Measurements from ENCODE around the gene TMEM39A.

Gene TMEM39A

DNA sequence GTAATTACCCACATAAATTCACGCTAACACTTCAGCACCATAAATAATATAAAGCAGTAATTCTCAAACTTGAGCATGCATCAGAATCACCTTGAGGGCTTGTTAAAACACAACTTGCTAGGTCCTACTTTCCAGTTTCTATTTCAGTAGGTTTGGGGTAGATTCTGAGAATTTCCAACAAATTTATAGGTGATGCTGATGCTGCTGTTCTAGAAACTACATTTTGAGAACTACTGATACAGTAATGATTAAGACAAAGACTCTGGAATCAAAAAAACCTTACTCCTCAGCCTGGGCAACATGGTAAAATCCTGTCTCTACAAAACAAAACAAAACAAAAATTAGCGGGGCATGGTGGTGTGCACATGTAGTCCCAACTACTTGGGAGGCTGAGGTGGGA is 18.8 kb downstream of the TMEM39A start:
- DNase-seq = no peak

DNA sequence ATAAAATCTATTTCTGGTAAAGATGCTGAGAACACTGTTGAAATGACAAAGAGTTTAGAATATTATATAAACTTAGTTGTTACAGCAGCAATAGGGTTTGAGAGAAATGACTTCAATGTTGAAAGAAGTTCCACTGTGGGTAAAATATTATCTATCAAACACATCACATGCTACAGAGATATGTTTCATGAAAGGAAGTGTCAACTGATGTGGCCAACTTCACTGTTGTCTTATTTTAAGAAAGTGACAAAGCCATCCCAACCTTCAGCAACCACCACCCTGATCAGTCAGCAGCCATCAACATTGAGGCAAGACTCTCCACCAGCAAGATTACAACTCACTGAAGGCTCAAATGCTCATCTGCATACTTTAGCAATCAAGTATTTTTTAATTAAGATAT is 20.2 kb downstream of the TMEM39A start:
- no peak for DNase-seq

DNA sequence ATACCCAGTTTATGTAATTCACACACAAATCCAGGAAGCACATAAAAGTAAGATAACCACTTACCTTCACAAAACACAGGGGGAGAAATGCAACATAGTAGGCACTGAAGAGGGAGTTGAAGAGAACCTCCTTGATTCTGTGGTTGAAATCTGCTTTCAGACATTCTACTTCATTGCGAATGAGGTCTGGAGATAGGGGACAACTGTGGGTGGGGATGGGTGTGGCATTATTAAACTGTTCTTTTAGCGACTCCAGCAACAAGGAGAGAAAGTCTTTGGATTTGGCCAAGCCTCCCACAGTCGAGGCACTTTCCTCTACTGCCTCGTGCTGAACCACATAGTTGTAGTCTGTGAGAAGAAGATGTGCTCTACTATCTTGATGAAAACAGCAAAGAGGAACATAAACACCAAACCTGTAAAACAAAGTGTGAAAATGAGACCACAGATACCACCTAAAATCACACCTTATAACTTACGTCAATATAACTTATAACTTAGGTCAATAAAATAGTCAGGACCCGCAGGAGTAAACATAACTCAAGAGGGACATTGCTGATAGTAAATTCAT is 25.6 kb downstream of the TMEM39A start:
- no peak for DNase-seq

DNA sequence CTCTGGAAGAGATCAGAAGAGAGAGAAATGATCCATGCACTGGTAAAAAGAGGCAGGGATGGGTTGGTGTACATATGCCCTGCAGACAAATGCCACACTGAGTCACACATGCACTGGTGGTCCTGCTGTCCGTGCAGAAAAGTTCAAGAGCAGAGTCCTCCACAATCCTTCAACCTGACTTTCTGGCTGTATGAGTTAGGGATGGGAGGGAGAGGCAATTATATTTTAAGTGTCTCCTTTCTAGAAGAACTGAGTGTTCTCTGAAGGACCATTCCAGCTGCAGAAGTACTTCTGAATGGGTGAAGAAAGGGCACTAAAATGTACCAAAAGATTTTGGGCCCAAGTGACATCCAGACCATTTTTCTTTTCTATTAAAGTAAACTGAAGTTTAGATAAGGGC is 26.4 kb downstream of the TMEM39A start:
- DNase-seq = no peak

GRCh38 chr3:119434703-119435102 is 28.7 kb downstream of the TMEM39A start:
- no peak for DNase-seq

GRCh38 chr3:119433613-119434325 is 29.6 kb downstream of the TMEM39A start:
- DNase-seq = no peak

DNA sequence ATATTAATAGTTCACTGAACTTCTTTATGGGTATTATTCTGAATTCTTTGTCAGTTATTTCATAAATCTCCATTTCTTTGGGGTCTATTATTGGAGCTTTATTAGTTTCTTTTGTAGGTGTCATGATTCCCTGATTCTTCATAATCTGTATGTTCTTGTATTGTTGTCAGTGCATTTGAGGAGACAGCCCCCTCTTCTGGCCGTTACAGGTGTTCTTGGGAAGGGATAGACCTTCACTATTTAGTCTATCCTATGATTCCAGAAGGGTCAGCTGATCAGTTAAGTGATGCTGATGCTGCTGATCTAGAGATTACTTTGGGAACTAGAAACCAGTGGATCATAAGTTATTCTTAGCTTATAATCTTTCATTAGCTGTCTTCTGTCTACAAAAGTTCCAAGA is 34.9 kb downstream of the TMEM39A start:
- DNase-seq = no peak

- no peak for DNase-seq
Observed at GRCh38 chr3:119427669-119428068, 35.7 kb downstream of the TMEM39A start.

GRCh38 chr3:119420196-119420595 is 43.2 kb downstream of the TMEM39A start:
- DNase-seq = no peak

DNA sequence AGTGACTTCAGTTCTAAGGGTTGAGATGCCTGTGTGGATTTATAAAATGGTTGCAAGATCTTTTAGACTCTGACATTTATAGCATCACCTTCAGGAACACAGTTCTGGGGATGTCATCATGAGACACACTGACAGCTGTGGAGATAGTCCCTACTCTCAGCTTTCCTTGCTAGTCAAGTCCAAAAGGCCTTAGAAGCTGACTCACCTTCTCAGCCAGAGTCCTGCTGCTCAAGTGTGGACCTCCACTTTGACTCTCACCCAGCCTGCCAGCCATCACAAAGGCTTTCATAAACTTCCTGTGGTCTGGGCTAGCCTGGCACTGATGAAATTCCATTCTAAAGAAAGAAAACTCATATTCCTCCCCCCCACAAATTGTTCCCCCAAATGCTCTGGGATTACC is 44.8 kb downstream of the TMEM39A start:
- no peak for DNase-seq

DNA sequence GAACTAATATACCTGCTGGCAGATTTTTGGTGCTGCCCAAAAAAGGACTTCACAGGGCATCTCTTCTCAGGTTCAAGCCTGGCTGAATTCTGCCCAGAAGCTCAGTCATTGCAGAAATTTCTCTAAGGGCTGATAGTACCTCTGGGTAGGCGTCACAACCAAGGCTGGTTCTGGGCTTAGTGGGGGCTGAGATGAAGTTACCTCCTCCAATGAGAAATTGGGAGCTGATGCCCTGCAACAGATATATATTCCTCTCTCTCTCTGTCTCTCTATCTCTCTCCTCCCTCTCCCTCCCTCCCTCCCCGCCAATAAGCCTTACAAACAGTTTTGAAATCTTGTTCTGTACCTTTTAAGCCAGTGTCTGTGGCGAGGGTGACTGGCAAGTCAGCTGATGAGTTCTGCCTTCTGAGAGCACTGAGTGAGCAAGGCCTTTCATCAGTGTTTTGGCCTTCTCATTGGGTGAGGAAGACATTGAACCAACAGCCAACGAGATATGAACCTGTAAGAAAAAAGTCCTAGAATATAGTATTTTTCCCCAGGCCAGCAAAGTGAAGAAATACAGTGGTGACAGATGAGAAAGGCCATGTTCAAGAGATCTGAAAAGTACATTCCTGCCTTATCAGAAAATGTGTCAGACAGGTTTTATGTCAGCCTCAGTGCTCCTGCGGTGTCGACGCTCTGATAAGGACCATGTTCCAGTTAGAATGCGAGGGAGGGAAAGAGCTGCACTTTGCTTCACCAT is 45.5 kb downstream of the TMEM39A start:
- DNase-seq = no peak

- DNase-seq = no peak
Observed at GRCh38 chr3:119416873-119417272, 46.5 kb downstream of the TMEM39A start.

DNA sequence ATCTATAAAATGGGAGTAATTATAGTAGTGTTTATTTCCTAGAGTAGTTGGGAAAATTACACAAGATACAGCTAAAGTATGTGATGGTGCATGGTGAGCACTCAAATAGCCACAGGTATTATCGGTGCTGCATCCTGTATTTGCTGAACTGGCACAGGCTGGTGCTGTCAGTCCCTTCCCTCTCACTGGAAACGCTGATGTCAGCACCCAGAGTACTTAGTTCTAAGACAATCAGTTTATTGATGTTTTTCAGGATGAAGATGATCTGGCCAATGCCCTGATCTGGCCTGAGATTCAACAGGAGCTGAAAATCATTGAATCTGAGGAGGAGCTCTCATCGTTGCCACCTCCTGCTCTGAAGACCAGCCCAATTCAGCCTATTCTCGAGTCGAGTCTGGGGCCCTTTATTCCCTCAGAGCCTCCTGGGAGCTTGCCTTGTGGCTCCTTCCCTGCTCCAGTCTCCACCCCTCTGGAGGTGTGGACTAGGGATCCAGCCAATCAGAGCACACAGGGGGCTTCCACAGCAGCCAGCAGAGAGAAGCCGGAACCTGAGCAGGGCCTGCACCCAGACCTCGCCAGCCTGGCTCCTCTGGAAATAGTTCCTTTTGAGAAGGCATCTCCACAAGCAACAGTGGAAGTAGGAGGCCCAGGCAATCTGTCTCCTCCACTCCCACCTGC is 49.7 kb downstream of the TMEM39A start:
- no peak for DNase-seq

DNA sequence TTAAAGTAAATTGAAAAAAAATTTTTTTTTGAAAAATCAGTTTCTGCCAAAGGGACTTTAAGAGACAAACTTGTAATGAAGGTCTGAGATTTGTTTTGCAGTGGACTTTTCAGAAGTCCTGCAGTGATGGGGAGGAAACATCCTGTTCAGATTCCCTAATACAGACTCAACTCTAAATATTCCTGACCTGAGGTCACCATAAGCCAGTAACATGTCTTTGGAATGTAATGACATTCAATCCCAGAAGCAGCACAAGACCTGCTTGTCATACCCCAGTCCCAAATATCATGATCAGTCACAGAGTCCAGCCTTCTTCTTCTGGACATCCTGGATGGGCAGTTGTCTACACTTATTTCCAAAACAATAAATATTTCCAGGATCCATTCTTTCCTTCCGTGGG is 53.6 kb downstream of the TMEM39A start:
- no peak for DNase-seq

GRCh38 chr3:119408243-119408950 is 55.0 kb downstream of the TMEM39A start:
- DNase-seq = no peak

- DNase-seq = no peak
Observed at GRCh38 chr3:119405315-119405714, 58.1 kb downstream of the TMEM39A start.

GRCh38 chr3:119403201-119403600 is 60.2 kb downstream of the TMEM39A start:
- no peak for DNase-seq

DNA sequence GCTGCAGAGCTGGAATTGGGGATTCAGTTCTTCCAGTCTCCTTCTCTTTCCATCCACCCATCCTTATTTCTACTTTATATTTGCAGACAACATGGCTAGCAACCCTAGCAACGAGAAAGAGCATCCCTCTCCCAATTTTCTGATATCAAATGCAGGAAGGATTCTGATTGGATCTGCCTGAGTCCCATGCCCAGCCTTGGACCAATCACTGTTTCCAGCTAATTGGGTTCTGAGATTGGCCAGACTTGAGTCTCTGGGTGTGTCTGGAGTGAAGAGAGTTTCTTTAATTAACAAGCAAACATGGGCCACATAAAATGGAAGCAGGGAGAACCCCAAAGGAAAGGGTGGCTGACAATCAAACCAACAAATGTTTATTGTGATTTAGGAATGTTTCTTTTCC is 60.6 kb downstream of the TMEM39A start:
- DNase-seq = no peak

- no peak for DNase-seq
Observed at GRCh38 chr3:119401503-119402440, 61.6 kb downstream of the TMEM39A start.

- no peak for DNase-seq
Observed at GRCh38 chr3:119401069-119401468, 62.3 kb downstream of the TMEM39A start.

GRCh38 chr3:119400466-119400865 is 62.9 kb downstream of the TMEM39A start:
- DNase-seq = no peak

DNA sequence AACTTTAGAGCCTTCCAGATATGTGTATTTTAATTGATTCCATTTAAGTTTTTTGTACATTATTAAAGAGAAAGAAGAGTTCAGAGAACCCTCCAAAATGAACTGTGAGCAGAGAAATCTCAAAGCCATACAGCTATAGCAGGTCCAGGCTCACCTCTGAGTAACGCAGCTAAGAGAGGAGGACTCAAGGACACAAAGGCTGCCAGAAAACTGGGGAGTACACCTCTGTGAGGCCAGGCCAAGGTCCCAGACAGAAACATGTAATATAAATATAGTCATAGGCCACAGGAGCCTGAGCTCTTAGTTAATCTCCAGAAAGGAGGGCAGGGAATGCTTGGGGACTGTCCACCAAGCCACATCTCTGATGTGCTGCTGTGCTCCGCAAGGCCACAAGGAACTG is 66.5 kb downstream of the TMEM39A start:
- no peak for DNase-seq
